Middle frontal gyrus (tissue), 1 donor: ENCODE results near the gene CACNA1D.
"Not testable (repeated sequence)": the region's sequence is repeated elsewhere in the genome, so short reads cannot be mapped to it uniquely, and the experiment has no call there.

Source experiments
- DNase-seq: peaks from one replicate; pipeline ENCODE4 v3.0.0-alpha.2; 2015; ENCODE audit warnings: low spot score; ENCODE audit errors: extremely low spot score

Gene CACNA1D

DNA sequence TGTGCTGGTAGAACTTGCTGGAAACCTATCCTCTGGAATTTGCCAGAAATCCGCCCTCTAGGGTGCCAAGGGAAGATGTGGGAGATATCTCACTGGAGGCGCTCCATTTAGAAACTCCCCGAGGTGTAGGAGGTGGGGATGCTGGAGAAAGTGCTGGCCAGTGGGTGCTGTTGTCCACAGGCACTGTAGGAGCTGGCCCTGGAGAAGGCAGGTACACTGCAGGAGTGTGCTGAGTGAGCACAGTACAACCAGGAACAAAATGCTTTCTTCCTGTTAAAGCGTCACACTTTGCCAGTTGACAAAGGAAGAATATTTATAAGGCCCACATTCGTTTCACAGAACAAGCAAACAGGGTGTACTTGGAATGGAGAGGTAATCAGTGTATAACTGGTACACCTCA is 119.9 kb downstream of the CACNA1D start:
- DNase-seq: no peak

DNA sequence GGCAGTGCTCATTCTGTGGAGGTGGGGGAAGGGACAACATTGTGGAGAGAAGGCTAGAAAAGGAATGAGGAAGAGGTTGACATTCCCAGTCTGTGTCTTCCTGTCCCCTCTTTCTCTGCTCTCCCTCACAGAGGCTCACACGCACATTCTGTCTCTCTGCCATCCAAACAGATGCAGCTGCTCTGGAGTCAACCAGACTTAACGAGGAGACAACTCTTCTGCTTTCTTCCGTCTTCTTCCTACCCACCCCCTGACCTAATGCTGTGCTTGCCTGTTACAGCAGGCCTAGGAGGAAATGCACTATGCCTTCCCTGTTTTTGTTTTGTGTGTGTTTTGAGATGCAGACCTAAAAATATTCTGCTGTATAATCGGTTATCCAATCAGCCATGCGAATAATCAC is 121.9 kb downstream of the CACNA1D start:
- DNase-seq: no peak

DNA sequence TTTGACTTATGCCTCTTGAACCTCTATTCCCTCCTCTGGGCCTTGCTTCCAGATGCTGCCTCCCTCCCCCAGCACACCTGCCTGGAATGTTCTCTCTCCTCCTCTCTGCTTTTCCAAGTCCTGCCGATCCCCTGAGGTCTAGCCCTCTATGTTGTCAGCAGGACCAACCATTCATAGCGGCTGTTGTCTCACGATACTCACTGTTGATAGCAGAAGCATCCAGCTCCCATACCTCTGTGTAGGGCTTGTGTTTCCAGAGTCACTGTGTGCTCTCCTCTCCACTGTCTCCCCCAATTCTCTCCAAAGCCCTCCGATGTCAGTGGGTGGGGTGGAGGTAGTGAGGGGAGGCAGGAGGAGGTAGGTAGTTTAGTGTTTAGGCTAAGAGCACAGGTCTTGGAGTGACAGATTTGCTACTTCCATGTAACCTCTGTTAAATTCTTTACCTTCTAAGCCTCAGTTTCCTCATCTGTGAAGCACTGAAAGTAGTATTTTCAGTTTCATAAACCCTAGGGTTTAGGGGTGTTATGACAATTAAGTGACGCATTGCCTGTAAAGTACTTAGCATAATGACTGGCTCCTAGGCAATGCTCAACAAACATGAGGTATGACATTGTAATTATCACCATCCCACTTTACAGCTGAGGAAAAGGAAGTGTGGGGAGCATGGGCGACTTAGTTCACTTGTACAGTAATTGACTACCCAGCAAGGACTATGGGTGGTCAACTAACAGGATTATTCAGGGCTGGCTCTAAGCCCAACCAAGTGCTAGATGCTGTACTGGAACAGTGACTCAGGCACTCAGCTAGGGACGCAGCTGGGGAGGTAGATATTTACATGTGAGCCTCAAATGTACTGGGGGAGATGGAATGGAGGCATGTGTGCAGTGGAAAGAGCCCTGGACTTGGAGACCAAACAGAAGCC is 122.8 kb downstream of the CACNA1D start:
- DNase-seq: no peak

GRCh38 chr3:53617893-53618523 is 123.6 kb downstream of the CACNA1D start:
- no peak for DNase-seq

- DNase-seq: no peak
These were observed 124.1 kb downstream of the CACNA1D start for GRCh38 chr3:53618524-53618906.

- DNase-seq: no peak
These were observed 124.5 kb downstream of the CACNA1D start for GRCh38 chr3:53618936-53619335.

DNA sequence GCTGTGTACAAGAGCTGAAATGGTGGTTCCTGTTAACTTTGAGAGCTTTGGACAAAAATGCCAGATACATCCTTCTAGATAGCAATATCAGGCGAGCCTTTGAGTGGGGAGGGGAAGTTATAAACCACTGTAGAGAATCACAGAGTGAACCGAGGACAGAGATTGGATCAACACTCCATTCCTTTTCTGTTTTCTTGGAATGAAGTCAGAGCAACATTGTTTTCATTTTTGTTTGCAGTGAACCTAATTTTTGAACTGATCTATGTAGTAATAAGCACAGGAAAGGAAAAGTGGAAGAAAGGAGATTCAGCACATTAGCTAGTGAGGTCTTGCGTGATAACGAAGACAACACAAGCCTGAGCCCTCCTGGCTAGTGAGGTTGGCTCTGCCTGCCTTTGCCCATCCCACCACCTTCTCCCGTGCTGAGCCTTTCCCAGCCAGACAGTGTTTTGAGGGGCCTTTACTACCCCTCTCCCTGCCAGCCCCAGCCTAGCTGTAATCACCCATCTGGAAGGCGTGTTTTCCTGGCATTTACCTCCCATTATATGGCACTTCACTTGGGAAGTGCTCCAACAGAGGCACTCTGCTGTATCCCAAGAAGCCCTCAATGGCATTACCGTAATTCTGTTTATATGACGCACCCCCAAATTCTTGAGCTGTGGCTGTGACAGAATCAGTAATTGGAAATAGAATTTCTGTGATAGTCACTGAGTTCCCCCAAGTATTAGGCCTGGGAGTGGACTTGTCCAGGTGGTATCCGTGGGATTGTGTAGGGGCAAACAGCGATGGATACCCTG is 129.8 kb downstream of the CACNA1D start:
- no peak for DNase-seq

DNA sequence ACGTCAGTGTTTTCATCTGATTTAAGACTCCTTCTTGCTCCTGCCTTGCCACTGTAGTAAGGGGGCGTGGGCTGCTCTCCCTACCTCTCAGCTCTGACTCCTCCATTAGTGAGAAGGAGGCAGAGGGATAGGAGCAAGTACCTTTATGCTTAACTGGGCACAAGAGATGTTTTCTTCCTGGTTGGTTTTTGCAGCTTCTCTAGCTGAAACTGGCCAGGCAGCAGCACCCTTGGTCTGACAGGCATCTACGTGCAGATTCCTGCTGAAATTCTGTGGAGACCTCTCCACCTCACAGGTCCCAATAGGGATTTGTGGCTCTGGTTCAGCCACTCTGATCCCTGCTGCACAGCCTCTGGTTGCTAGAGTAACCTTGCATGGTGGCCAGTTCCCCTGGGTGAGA is 132.5 kb downstream of the CACNA1D start:
- no peak for DNase-seq

DNA sequence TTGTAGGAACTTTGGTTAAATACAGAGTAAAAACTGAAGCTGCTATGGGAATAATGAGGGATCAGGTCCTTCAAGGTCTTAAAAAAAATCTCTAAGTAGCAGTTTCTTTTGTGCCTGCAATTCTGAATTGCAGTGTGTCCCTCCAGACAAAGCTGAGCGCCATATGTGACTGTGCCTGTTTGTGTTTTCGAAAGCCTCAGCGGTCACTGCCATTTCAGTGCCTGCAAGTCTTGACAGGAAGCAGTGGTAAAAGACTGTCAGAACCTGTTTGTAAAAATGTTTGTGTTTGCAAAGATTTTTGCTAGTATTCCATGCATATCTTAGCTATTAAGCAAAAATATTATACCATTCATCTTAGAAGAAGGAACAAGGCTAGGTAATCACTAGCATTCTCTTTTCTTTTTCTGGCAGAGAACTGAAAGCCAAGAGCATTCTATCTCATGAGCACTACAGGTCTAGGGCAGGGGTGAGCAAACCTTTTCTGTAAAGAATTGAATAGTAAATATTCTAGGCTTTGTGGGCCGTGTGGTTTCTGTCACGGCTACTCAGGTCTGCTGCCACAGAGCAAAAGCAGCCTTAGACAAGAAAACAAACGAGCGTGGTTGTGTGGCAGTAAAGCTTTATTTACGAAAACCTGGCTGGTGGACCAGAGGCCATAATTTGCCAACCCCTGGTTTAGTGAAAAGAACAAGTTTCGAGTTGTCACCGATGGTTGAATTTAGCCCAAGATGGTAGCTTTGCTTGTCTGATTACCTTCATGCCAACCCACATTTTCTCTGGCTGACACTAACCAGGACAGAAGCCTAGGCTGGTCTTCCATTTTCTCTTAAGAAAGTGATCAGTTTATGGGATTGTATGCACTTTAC is 134.4 kb downstream of the CACNA1D start:
- no peak for DNase-seq

GRCh38 chr3:53629402-53629723 is 135.0 kb downstream of the CACNA1D start:
- no peak for DNase-seq

GRCh38 chr3:53630547-53630946 is 136.1 kb downstream of the CACNA1D start:
- DNase-seq: no peak

- DNase-seq: no peak
These were observed 138.9 kb downstream of the CACNA1D start for GRCh38 chr3:53633197-53633787.

- no peak for DNase-seq
These were observed 140.6 kb downstream of the CACNA1D start for GRCh38 chr3:53635041-53635440.

GRCh38 chr3:53638806-53639205 is 144.4 kb downstream of the CACNA1D start:
- DNase-seq: not testable (repeated sequence)

DNA sequence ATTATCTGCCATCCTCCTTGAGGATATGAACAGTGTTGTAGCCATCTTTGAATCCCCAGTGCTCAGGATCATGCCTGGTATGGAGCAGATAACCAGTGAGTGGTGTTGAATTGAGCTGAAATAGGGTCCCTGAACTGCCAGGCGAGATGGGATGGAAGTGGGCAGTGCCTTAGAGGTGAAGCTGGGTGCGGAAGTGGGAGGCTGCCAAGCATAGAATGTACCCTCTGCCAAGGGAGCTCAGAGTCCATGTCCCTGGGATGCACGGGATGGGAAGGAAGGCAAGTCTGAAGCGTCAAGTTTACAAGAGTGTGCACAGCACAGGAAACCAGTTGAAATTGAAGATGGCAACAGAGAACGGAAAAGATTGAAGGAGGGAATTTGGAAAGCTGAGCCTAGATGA is 147.0 kb downstream of the CACNA1D start:
- DNase-seq: no peak

- no peak for DNase-seq
These were observed 147.8 kb downstream of the CACNA1D start for GRCh38 chr3:53642211-53642610.

- no peak for DNase-seq
These were observed 149.3 kb downstream of the CACNA1D start for GRCh38 chr3:53643757-53644156.

GRCh38 chr3:53645754-53646153 is 151.3 kb downstream of the CACNA1D start:
- no peak for DNase-seq

GRCh38 chr3:53646723-53647122 is 152.3 kb downstream of the CACNA1D start:
- DNase-seq: no peak

DNA sequence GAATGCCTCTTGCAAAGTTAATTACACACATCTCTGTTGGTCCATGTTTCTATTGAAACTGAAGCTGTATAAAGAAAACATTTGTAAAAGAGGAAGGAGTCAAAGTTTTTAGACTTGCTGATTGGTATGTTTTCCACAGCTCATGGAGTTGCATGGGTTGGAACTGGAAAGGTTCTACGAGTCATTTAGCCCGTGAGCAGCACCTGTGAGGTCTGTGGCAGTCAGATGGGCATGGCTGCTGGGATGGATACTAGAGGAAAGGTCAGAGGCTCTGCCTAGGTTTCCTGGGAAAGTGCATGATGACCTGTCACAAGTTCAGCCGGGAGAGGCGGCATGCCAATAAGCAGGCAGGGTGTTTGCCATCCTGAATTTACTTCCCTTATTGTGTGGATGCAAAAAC is 155.4 kb downstream of the CACNA1D start:
- DNase-seq: no peak

DNA sequence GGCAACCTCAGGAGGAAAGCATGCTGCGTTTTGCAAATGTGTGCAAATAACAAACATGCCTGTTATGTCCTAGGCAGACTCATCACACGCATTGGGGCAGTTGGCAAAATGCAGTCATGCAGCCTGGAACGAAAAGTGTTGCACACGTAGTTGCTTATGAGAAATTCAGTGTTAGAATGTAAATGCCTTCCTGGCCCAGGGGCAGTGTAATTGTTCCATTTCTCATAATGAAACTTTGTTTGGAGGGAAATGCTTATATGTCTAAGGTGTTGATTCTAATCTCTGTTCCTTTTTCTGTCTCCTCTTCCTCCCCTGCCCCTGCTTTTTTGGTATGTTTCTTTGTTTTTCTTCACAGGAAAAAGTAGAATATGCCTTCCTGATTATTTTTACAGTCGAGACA is 156.0 kb downstream of the CACNA1D start:
- no peak for DNase-seq
